OCI-LY3 (cell line): ENCODE results near the gene USP30.
A peak's percentile ranks its signal among the peaks of the same experiment; 100 is the strongest.

Experiments used
- H2AFZ ChIP-seq: fragments of 200-600, 300-600 bp; shearing (Covaris generic); 2 replicates; pipeline ENCODE4 v1.6.0; 2014; ENCODE audit warnings: antibody characterized with exemption, low read depth, low read length
- H3K27ac ChIP-seq: fragments of 200-600, 300-600 bp; sonication (generic); 2 replicates; pipeline ENCODE4 v1.5.1; 2014; ENCODE audit warnings: mild to moderate bottlenecking, low read length, moderate library complexity, mixed read lengths
- H3K27me3 ChIP-seq: fragments of 200-600, 300-600 bp; sonication (generic); 2 replicates; pipeline ENCODE4 v1.6.1; 2014; ENCODE audit warnings: low read depth, low read length, mixed read lengths
- H3K36me3 ChIP-seq: fragments of 200-600, 300-600 bp; sonication (generic); replicated peaks from 2 replicates; pipeline ENCODE3; 2014; ENCODE audit warnings: low read depth, low read length, mixed read lengths
- H3K4me1 ChIP-seq: fragments of 300-600, 200-600 bp; sonication (generic); 2 replicates; pipeline ENCODE4 v1.6.1; 2014; ENCODE audit warnings: low read length, mixed read lengths
- H3K4me2 ChIP-seq: fragments of 200-600, 300-600 bp; sonication (generic); 2 replicates; pipeline ENCODE4 v1.6.1; 2014; ENCODE audit warnings: low read length, mixed read lengths
- H3K4me3 ChIP-seq: fragments of 300-600, 200-600 bp; sonication (generic); 2 replicates; pipeline ENCODE4 v1.5.1; 2014; ENCODE audit warnings: antibody characterized with exemption, mild to moderate bottlenecking, low read length, moderate library complexity
- H3K79me2 ChIP-seq: fragments of 300-600, 200-600 bp; shearing (Covaris generic); 2 replicates; pipeline ENCODE4 v1.6.1; 2014; ENCODE audit warnings: mild to moderate bottlenecking, low read length, mixed read lengths
- H3K9ac ChIP-seq: fragments of 300-600, 200-600 bp; shearing (Covaris generic); 2 replicates; pipeline ENCODE4 v1.6.0; 2014; ENCODE audit warnings: mild to moderate bottlenecking, low read length, moderate library complexity
- H3K9me3 ChIP-seq: fragments of 200-600, 300-600 bp; shearing (Covaris generic); 2 replicates; pipeline ENCODE4 v1.6.1; 2014; ENCODE audit warnings: low read length, mixed read lengths; ENCODE audit not compliant: insufficient read depth
- H4K20me1 ChIP-seq: fragments of 200-600, 300-600 bp; sonication (generic); 2 replicates; pipeline ENCODE4 v1.6.1; 2016; ENCODE audit warnings: low read length, mixed read lengths; ENCODE audit not compliant: insufficient read depth
- EZH2phosphoT487 ChIP-seq: fragments of 200-600 bp; shearing (Covaris generic); IDR thresholded peaks from 2 replicates; pipeline ENCODE4 v1.6.1; 2018; ENCODE audit warnings: antibody characterized with exemption, mixed run types, low read depth
- TF ChIP-seq, protein P1 (sequence below): fragments of 200-600, 300-600 bp; sonication (generic); IDR thresholded peaks from 2 replicates; pipeline ENCODE4 v1.5.1; 2014; ENCODE audit warnings: antibody characterized with exemption, low read length, low read depth

The USP30 gene

DNA sequence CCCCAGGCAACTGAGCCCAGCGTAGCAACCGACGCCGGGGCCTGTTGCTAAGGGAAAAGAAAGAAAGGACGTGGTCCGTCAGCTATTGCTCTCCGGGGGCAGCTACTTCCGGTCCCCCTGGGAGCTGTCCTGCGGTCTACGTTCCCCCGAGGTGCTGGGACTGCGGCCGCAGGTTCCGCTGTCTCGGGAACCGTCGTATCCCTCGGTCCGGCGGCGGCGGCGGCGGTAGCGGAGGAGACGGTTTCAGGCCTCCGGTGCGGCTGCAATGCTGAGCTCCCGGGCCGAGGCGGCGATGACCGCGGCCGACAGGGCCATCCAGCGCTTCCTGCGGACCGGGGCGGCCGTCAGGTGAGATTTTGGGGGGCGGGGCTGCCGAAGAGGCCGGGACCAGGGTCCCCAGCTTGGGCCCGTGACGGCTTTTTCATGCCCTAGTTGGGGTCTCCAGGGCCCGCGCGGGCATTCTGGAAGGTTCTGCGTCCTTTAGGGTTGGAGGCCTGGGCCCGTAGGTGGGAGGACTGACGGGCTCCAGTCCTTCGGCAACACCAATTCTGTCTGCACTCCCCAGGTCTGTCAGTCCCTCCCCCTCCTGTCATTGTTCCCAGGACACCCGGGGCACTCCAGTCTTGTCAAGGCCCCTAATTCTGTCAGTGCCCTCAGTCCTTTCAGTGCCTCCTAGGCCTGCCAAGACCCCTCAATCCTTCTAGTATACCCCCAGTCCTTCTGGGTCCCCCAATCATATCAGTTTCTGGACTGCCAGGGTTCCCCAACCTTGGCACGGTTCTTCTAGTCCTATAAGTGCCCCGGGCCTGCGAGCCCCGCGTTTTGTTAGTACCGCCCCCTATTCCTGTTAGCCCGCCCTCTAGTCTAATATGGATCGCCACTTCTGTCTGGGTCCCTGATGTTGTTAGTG is at the start of gene USP30:
TSS of gene USP30 (plus strand) at position 163 of the 910 bp plus-strand sequence. CDS start at position 266, 103 bp downstream.
- Histone ChIP-seq H3K4me1 (peaks cover 4% of the 10 kb centered on the region; the same call in 1 of the 2 replicates), H3K79me2 (peaks cover 12% of the 10 kb centered on the region; the same call in 1 of the 2 replicates), H3K4me2 (peak within 1 kb of the TSS; percentile 95), H3K27ac (peak within 1 kb of the TSS; percentile 61), H3K4me3 (peak within 1 kb of the TSS; percentile 93), H3K9me3 (no peaks in the 10 kb centered on the region), H3K9ac (peak within 1 kb of the TSS; percentile 75), H3K27me3 (no peaks in the 10 kb centered on the region), H3K36me3 (no peaks in the 10 kb centered on the region), H2AFZ (peak within 1 kb of the TSS; percentile 98), H4K20me1 (no peaks in the 10 kb centered on the region)
- no peak for TF ChIP-seq EZH2phosphoT487
- TF ChIP-seq, protein P1, sequence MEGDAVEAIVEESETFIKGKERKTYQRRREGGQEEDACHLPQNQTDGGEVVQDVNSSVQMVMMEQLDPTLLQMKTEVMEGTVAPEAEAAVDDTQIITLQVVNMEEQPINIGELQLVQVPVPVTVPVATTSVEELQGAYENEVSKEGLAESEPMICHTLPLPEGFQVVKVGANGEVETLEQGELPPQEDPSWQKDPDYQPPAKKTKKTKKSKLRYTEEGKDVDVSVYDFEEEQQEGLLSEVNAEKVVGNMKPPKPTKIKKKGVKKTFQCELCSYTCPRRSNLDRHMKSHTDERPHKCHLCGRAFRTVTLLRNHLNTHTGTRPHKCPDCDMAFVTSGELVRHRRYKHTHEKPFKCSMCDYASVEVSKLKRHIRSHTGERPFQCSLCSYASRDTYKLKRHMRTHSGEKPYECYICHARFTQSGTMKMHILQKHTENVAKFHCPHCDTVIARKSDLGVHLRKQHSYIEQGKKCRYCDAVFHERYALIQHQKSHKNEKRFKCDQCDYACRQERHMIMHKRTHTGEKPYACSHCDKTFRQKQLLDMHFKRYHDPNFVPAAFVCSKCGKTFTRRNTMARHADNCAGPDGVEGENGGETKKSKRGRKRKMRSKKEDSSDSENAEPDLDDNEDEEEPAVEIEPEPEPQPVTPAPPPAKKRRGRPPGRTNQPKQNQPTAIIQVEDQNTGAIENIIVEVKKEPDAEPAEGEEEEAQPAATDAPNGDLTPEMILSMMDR = no peak

GRCh38 chr12:109004017-109004416 is 48.4 kb upstream of the USP30 start:
- Histone ChIP-seq H3K79me2 (no peaks in the 10 kb centered on the region), H3K9me3 (no peaks in the 10 kb centered on the region), H3K4me3 (no peak overlapping the region), H3K36me3 (no peaks in the 10 kb centered on the region), H2AFZ (no peak overlapping the region), H3K9ac (no peak overlapping the region), H3K27me3 (peaks cover 8% of the 10 kb centered on the region), H3K27ac (no peak overlapping the region), H3K4me1 (no peaks in the 10 kb centered on the region), H4K20me1 (no peaks in the 10 kb centered on the region), H3K4me2 (no peak overlapping the region)
- TF ChIP-seq, protein P1 = no peak
- TF ChIP-seq EZH2phosphoT487 = no peak

DNA sequence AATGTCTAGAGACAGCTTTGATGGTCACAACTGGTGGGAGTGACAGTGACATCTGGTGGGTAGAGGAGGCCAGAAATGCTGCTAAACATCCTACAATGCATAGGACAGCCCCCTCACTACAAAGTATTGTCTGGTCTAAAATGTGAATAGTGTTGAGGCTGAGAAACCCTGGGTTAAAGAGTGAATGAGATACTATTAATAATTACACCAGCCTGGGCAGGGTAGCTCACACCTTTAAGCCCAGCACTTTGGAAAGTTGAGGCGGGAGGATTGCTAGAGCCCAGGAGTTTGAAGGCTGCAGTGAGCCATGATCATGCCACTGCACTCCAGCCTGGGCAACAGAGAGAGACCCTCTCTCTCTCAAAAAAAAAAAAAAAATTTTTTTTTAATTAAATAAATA is 42.6 kb upstream of the USP30 start:
- H3K9me3 ChIP-seq = no peaks in the 10 kb centered on the region

DNA sequence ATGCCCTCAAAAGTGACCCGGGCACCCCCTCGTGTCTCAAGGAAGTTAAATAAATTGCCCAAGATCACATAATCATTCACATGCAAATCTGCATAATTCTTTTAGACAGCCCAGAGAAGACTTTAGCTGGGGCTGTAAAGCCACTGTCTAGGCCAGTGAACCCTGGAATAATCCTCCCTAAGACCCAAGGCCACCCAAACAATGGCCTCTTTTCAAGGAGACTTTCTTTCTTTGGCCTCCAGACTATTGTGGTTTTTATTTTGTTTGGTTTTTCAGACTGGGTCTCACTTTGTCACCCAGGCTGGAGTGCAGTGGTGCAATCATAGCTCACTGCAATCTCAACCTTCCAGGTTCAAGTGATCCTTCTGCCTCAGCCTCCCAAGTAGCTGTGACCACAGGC is 42.1 kb upstream of the USP30 start:
- H3K27ac ChIP-seq = no peak overlapping the region
- H3K27me3 ChIP-seq = peaks cover 40% of the 10 kb centered on the region
- no peak overlapping the region for H3K4me3 ChIP-seq
- H3K4me1 ChIP-seq = no peaks in the 10 kb centered on the region
- no peak for TF ChIP-seq EZH2phosphoT487
- TF ChIP-seq, protein P1 = no peak
- H3K79me2 ChIP-seq = no peaks in the 10 kb centered on the region
- H3K36me3 ChIP-seq = no peaks in the 10 kb centered on the region
- no peak overlapping the region for H3K9ac ChIP-seq
- no peak overlapping the region for H3K4me2 ChIP-seq
- H2AFZ ChIP-seq = no peak overlapping the region
- no peaks in the 10 kb centered on the region for H3K9me3 ChIP-seq
- H4K20me1 ChIP-seq = no peaks in the 10 kb centered on the region

More for the DNA sequence above, 42.6 kb upstream of the USP30 start:
- no peaks in the 10 kb centered on the region for H3K4me1 ChIP-seq
- no peaks in the 10 kb centered on the region for H4K20me1 ChIP-seq
- no peak overlapping the region for H3K27ac ChIP-seq
- no peak overlapping the region for H3K9ac ChIP-seq
- no peaks in the 10 kb centered on the region for H3K79me2 ChIP-seq
- TF ChIP-seq EZH2phosphoT487 = no peak
- TF ChIP-seq, protein P1 = no peak
- no peak overlapping the region for H3K4me2 ChIP-seq
- H3K36me3 ChIP-seq = no peaks in the 10 kb centered on the region
- H2AFZ ChIP-seq = no peak overlapping the region
- H3K27me3 ChIP-seq = peaks cover 36% of the 10 kb centered on the region
- H3K4me3 ChIP-seq = no peak overlapping the region
